ENCODE measurements around the gene PTPRG. TPM values are rescaled to one million over a fixed set of nuclear protein-coding genes. Genes with fewer than 3 reads are reported as not detected.

PTPRG gene
- total and polyA plus RNA-seq, 2 experiments from 2014 or later, result 8.5 to 34.9 TPM

DNA sequence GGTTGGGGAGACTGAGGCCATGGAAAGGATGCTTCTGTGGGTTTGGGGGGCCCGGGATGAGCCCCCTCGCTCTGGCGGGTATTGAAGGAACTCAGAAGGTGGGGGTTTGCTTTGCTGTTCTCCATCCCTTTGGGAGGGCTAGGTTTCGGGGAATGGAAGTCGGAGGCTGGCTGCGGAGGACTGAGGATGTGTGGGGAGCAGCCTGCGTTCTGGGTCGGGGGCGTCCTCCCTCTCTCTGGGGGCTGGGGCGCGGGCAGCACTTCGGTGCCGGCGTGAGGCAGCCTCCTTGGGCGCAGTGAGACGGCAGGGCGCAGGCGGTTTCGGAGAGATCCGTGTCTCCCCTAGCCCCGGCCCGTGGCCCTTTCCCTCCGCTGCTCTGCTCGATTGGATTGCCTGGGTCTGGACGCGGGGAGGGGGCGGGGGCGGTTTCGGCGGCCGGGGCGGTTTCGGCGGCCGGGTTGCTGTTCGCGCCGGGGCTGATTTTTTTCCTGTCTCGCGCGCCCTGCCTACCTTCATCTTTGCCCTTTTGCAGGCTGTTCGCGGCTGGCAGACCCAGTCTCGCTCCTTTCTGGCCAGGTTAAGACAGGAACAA is 1.4 kb downstream of the PTPRG start:
- Histone ChIP-seq H3K27me3 (no peaks in the 10 kb centered on the region), H3K27ac (no peak overlapping the region), H4K20me1 (ENCODE audit: insufficient read depth, poor library complexity, severe bottlenecking) (peaks cover 34% of the 10 kb centered on the region), H3K9me3 (ENCODE audit: low read depth) (no peaks in the 10 kb centered on the region), H3K36me3 (replicated peaks; ENCODE audit: insufficient read depth, low read depth) (no peaks in the 10 kb centered on the region), H3K4me2 (peak overlapping the region; percentile 97), H3K4me3 (peak overlapping the region; percentile 72), H3K9me2 (replicated peaks; ENCODE audit: insufficient read depth) (no peaks in the 10 kb centered on the region), H3K79me2 (peaks cover 53% of the 10 kb centered on the region), H3K4me1 (ENCODE audit: insufficient read depth) (no peaks in the 10 kb centered on the region), H2AFZ (peak overlapping the region; percentile 28)
- DNase-seq (ENCODE audit: low spot score), result peak; percentile 44
- WGBS (ENCODE audit: low lambda C conversion rate, missing lambda C conversion rate), result 1% methylated on average over 35 of the region's 44 CpGs
- TF ChIP-seq, protein P1, sequence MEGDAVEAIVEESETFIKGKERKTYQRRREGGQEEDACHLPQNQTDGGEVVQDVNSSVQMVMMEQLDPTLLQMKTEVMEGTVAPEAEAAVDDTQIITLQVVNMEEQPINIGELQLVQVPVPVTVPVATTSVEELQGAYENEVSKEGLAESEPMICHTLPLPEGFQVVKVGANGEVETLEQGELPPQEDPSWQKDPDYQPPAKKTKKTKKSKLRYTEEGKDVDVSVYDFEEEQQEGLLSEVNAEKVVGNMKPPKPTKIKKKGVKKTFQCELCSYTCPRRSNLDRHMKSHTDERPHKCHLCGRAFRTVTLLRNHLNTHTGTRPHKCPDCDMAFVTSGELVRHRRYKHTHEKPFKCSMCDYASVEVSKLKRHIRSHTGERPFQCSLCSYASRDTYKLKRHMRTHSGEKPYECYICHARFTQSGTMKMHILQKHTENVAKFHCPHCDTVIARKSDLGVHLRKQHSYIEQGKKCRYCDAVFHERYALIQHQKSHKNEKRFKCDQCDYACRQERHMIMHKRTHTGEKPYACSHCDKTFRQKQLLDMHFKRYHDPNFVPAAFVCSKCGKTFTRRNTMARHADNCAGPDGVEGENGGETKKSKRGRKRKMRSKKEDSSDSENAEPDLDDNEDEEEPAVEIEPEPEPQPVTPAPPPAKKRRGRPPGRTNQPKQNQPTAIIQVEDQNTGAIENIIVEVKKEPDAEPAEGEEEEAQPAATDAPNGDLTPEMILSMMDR (IDR thresholded peaks at IDR 0.05; ENCODE audit: poor library complexity), result no peak
- TF ChIP-seq EZH2phosphoT487 (IDR thresholded peaks at IDR 0.05; ENCODE audit: low read depth, severe bottlenecking, unreplicated experiment) (no peak), EZH2 (IDR thresholded peaks at IDR 0.05; ENCODE audit: borderline replicate concordance) (no peak)

DNA sequence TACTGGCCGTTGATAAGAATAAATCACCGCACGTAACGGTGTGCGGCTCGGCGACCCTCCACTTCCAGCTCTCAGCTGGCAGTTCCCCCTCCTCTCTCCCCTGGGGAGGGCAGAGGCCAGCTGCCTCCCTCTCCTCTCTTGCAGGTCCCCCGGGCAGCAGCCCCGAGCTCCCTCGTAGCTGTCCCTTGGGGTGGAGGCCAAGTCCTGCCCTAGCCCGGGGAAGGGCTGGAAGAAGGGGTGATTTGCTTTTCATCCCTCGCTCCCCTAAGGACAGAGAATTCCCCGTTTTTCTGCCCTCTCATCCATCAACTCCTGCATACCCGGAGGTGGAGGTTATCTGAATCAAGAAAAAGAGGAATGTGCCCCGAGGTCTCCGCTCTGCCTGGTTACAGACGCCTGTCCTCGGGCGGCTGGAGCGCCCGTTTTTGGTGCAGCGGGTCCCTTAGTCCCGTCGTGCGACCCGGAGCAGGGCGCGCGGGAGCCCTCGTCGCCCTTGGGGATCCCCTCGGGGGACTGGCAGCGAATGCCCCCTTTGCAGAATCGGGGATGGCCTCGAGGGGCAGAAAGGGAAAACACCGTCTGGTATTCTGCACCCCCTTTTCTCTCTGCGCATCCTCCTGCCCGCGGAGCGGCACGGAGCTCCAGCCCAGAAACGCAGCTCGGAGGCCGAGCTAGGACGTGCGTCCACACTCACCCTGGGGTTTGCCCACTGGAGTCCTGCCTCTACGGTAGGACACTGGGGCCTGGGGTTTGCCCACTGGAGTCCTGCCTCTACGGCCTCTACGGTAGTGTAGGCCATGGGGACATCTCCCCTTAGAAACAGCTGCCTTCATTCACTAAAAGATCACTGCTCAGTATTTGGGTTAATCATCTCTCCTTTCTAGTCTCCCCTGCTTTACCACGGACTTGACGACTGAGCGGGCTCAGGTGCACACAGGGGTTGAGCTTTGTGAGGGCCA is 2.2 kb downstream of the PTPRG start:
- TF ChIP-seq EZH2 (IDR thresholded peaks at IDR 0.05; ENCODE audit: borderline replicate concordance) (no peak), EZH2phosphoT487 (IDR thresholded peaks at IDR 0.05; ENCODE audit: low read depth, severe bottlenecking, unreplicated experiment) (no peak)
- TF ChIP-seq, protein P1 (IDR thresholded peaks at IDR 0.05; ENCODE audit: poor library complexity), result no peak
- peaks cover 34% of the 10 kb centered on the region for H4K20me1 ChIP-seq (ENCODE audit: insufficient read depth, poor library complexity, severe bottlenecking)
- H3K9me2 ChIP-seq (replicated peaks; ENCODE audit: insufficient read depth), result no peaks in the 10 kb centered on the region
- H3K27me3 ChIP-seq, result no peaks in the 10 kb centered on the region
- H3K79me2 ChIP-seq, result peaks cover 60% of the 10 kb centered on the region
- H3K9me3 ChIP-seq (ENCODE audit: low read depth), result no peaks in the 10 kb centered on the region
- peak; percentile 19 for DNase-seq (ENCODE audit: low spot score)
- peak overlapping the region; percentile 45 for H2AFZ ChIP-seq
- no peaks in the 10 kb centered on the region for H3K4me1 ChIP-seq (ENCODE audit: insufficient read depth)
- peak overlapping the region; percentile 72 for H3K4me3 ChIP-seq
- H3K4me2 ChIP-seq, result peak overlapping the region; percentile 97
- WGBS (ENCODE audit: low lambda C conversion rate, missing lambda C conversion rate), result 2% methylated on average over 52 of the region's 52 CpGs
- no peaks in the 10 kb centered on the region for H3K36me3 ChIP-seq (replicated peaks; ENCODE audit: insufficient read depth, low read depth)
- H3K27ac ChIP-seq, result no peak overlapping the region

DNA sequence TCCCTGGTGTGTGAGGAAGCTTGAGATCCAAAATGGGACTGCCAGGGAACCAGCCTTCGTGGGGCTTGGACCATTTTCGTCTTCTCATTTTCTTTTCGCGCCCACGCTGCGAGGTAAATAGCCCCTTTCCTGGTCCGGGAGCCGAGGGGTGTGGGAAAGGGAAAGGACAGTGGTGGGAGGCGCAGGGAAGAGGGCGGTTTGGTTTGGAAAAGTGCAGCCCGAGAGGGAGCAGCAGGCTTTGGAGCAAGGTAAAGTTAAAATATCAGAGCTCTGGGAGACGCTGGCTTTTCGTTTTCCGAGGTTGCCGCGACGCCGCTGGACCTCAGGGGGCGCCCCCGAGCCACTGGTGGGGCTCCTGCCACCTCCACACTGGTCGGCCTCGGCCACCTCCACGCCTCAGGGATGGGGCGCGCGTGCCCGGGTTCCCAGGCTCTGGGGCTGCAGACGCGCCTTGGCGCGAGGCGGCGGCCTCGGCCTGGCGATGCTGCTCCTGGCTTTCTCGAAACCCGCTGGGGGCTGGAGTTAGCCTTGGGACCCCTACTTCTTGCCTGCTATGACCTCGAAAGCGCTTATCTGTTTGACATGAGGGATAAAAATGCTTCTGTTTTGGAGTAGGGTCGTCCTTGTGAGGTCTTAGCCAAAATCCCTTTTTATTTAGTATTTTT is 3.2 kb downstream of the PTPRG start:
- Histone ChIP-seq H3K36me3 (replicated peaks; ENCODE audit: insufficient read depth, low read depth) (no peaks in the 10 kb centered on the region), H3K4me3 (peak overlapping the region; percentile 72), H3K27me3 (no peaks in the 10 kb centered on the region), H4K20me1 (ENCODE audit: insufficient read depth, poor library complexity, severe bottlenecking) (peaks cover 34% of the 10 kb centered on the region), H2AFZ (peak overlapping the region; percentile 45), H3K4me1 (ENCODE audit: insufficient read depth) (no peaks in the 10 kb centered on the region), H3K9me2 (replicated peaks; ENCODE audit: insufficient read depth) (no peaks in the 10 kb centered on the region), H3K79me2 (peaks cover 70% of the 10 kb centered on the region), H3K9me3 (ENCODE audit: low read depth) (no peaks in the 10 kb centered on the region), H3K4me2 (peak overlapping the region; percentile 97), H3K27ac (no peak overlapping the region)
- no peak for TF ChIP-seq EZH2 (IDR thresholded peaks at IDR 0.05; ENCODE audit: borderline replicate concordance)
- TF ChIP-seq, protein P1 (IDR thresholded peaks at IDR 0.05; ENCODE audit: poor library complexity), result peak; percentile 87
- 5% methylated on average over 34 of the region's 40 CpGs for WGBS (ENCODE audit: low lambda C conversion rate, missing lambda C conversion rate)
- peak; percentile 90 for DNase-seq (ENCODE audit: low spot score)
